CD8-positive, alpha-beta memory T cell (primary cell): ENCODE data around the gene SUGP2. TPM values are rescaled to one million over a fixed set of nuclear protein-coding genes. Genes with fewer than 3 reads are reported as not detected.

ENCODE experiments used
- CTCF ChIA-PET: fragments of 350-600 bp; sonication (Branson Sonifier 250); formaldehyde crosslinking; loops from one replicate; lab custom pipeline; 2021; ENCODE audit warnings: antibody characterized with exemption; lab: Charles Lee
- POLR2A ChIA-PET: fragments of 350-600 bp; sonication (Branson Sonifier 250); formaldehyde crosslinking; loops from one replicate; lab custom pipeline; 2021; ENCODE audit warnings: antibody characterized with exemption; lab: Charles Lee
- DNase-seq, 5 donors: peaks; one replicate each; pipeline versions ENCODE4 v3.0.0 to v3.0.0-alpha.2; 2020 to 2022; ENCODE audit warnings: mixed read lengths in 1 of 5
- H3K27ac ChIP-seq: one replicate; pipeline ENCODE4 v1.7.0; 2013; ENCODE audit warnings: low read depth, mild to moderate bottlenecking, low read length, moderate library complexity
- H3K27me3 ChIP-seq: 2 replicates; pipeline ENCODE4 v1.7.0; 2013; ENCODE audit warnings: low read length, mild to moderate bottlenecking; ENCODE audit not compliant: insufficient read depth, poor library complexity, severe bottlenecking
- H3K36me3 ChIP-seq: 2 replicates; pipeline ENCODE4 v1.7.0; 2013; ENCODE audit warnings: mild to moderate bottlenecking, low read length, moderate library complexity; ENCODE audit not compliant: insufficient read depth
- H3K4me1 ChIP-seq: 2 replicates; pipeline ENCODE4 v1.7.0; 2013; ENCODE audit warnings: mild to moderate bottlenecking, low read length, moderate library complexity; ENCODE audit not compliant: insufficient read depth
- H3K4me3 ChIP-seq: 2 replicates; pipeline ENCODE4 v1.7.0; 2013; ENCODE audit warnings: mild to moderate bottlenecking, low read length
- H3K9me3 ChIP-seq: 2 replicates; pipeline ENCODE4 v1.7.0; 2013; ENCODE audit warnings: mild to moderate bottlenecking, low read length
- H3K27ac Mint-ChIP-seq, 8 donors: one replicate each; pipeline ENCODE4 v1.8.0; 2020 to 2021; ENCODE audit warnings: mixed read lengths in 8 of 8, mild to moderate bottlenecking in 6 of 8, inconsistent platforms in 3 of 8, moderate library complexity in 3 of 8
- H3K27me3 Mint-ChIP-seq, 2 donors: one replicate each; pipeline ENCODE4 v1.8.0; 2020 to 2021; ENCODE audit warnings: mixed read lengths in 2 of 2, mild to moderate bottlenecking in 1 of 2, moderate library complexity in 1 of 2
- H3K36me3 Mint-ChIP-seq, 3 donors: one replicate each; pipeline ENCODE4 v1.8.0; 2020 to 2021; ENCODE audit warnings: mixed read lengths in 3 of 3, inconsistent platforms in 1 of 3, mild to moderate bottlenecking in 1 of 3
- H3K4me1 Mint-ChIP-seq, 3 donors: one replicate each; pipeline ENCODE4 v1.8.0; 2020 to 2021; ENCODE audit warnings: mixed read lengths in 3 of 3, inconsistent platforms in 1 of 3, mild to moderate bottlenecking in 1 of 3
- H3K4me3 Mint-ChIP-seq, 7 donors: one replicate each; pipeline ENCODE4 v1.8.0; 2020 to 2021; ENCODE audit warnings: mixed read lengths in 7 of 7, mild to moderate bottlenecking in 6 of 7, moderate library complexity in 4 of 7, inconsistent platforms in 2 of 7
- H3K9me3 Mint-ChIP-seq, 5 donors: one replicate each; pipeline ENCODE4 v1.8.0; 2020 to 2022; ENCODE audit warnings: mixed read lengths in 5 of 5, mild to moderate bottlenecking in 3 of 5, moderate library complexity in 2 of 5, inconsistent platforms in 1 of 5
- polyA plus RNA-seq: library from polyadenylated mRNA; unstranded; fragments of 300-500 nt; fragmentation: Illumina TruSeq; gene quantifications from one replicate; pipeline ENCODE4 v1.2.3, GENCODE V29; 2021
- total RNA-seq, 2 experiments: library from RNA; stranded (reverse); gene quantifications; one replicate each; pipeline ENCODE4 v1.2.3, GENCODE V29; 2021

Gene SUGP2
- total and polyA plus RNA-seq, 3 experiments from 2014 or later = 10.0 to 81.2 (median 77.6) TPM

- Histone ChIP-seq H3K9me3 (no peaks in the 10 kb centered on the region), H3K4me1 (peaks cover 6% of the 10 kb centered on the region), H3K27me3 (no peaks in the 10 kb centered on the region), H3K36me3 (peaks cover 34% of the 10 kb centered on the region), H3K4me3 (no peak overlapping the region), H3K27ac (no peak overlapping the region)
- peaks cover 13 to 18% (median 17%) of the 10 kb centered on the region in 3 donors for H3K4me1 Mint-ChIP-seq
- no peak for DNase-seq
- no peaks in the 10 kb centered on the region for H3K9me3 Mint-ChIP-seq
- ChIA-PET CTCF (no interaction called here), POLR2A (interaction anchor here (0.7 kb wide), 1 partner anchor 512 kb away, joined by 3 read pairs; no protein-coding TSS in a partner anchor)
- H3K27ac Mint-ChIP-seq = no peak overlapping the region
- H3K4me3 Mint-ChIP-seq = no peak overlapping the region
- peaks cover 0 to 79% (median 26%) of the 10 kb centered on the region in 3 donors for H3K36me3 Mint-ChIP-seq
- H3K27me3 Mint-ChIP-seq = no peaks in the 10 kb centered on the region
Measured at GRCh38 chr19:19004144-19004543, 29.2 kb downstream of the SUGP2 start.

- no peak for DNase-seq
- POLR2A ChIA-PET = no interaction called here
- Histone ChIP-seq H3K4me1 (peaks cover 12% of the 10 kb centered on the region), H3K36me3 (peaks cover 19% of the 10 kb centered on the region), H3K27me3 (no peaks in the 10 kb centered on the region), H3K27ac (no peak overlapping the region), H3K4me3 (no peak overlapping the region), H3K9me3 (no peaks in the 10 kb centered on the region)
- CTCF ChIA-PET = no interaction called here
- Mint-ChIP-seq H3K4me1 (peaks cover 24 to 28% (median 28%) of the 10 kb centered on the region in 3 donors), H3K4me3 (peak overlapping the region in 2 of 7 donors; percentile 21 to 82), H3K27me3 (no peaks in the 10 kb centered on the region), H3K27ac (peak overlapping the region in 6 of 8 donors; percentile 22 to 88 (median 66)), H3K36me3 (peaks cover 0 to 75% (median 22%) of the 10 kb centered on the region in 3 donors), H3K9me3 (no peaks in the 10 kb centered on the region)
Measured at GRCh38 chr19:18999896-19000620, 33.3 kb downstream of the SUGP2 start.

GRCh38 chr19:18999016-18999758, 34.1 kb downstream of the SUGP2 start:
- no peaks in the 10 kb centered on the region for H3K27me3 ChIP-seq
- H3K9me3 Mint-ChIP-seq = no peaks in the 10 kb centered on the region
- peaks cover 22% of the 10 kb centered on the region for H3K36me3 ChIP-seq
- H3K36me3 Mint-ChIP-seq = peaks cover 0 to 74% (median 16%) of the 10 kb centered on the region in 3 donors
- ChIA-PET POLR2A (no interaction called here), CTCF (interaction anchor here (0.9 kb wide), 1 partner anchor 19 kb away, joined by 4 read pairs; no protein-coding TSS in a partner anchor)
- peaks cover 24 to 28% (median 28%) of the 10 kb centered on the region in 3 donors for H3K4me1 Mint-ChIP-seq
- H3K4me3 ChIP-seq = no peak overlapping the region
- H3K9me3 ChIP-seq = no peaks in the 10 kb centered on the region
- peak overlapping the region in 6 of 8 donors; percentile 41 to 87 (median 70) for H3K27ac Mint-ChIP-seq
- no peaks in the 10 kb centered on the region for H3K27me3 Mint-ChIP-seq
- H3K27ac ChIP-seq = no peak overlapping the region
- H3K4me3 Mint-ChIP-seq = peak overlapping the region in 2 of 7 donors; percentile 33 to 80
- DNase-seq = no peak
- peaks cover 12% of the 10 kb centered on the region for H3K4me1 ChIP-seq

- ChIA-PET CTCF (interaction anchor here (0.9 kb wide), 1 partner anchor 19 kb away, joined by 4 read pairs; no protein-coding TSS in a partner anchor), POLR2A (no interaction called here)
- Mint-ChIP-seq H3K27ac (peak overlapping the region in 3 of 8 donors; percentile 29 to 82 (median 75)), H3K4me1 (peaks cover 24 to 28% (median 28%) of the 10 kb centered on the region in 3 donors), H3K4me3 (peak overlapping the region in 1 of 7 donors; percentile 1), H3K9me3 (no peaks in the 10 kb centered on the region), H3K27me3 (no peaks in the 10 kb centered on the region), H3K36me3 (peaks cover 0 to 75% (median 22%) of the 10 kb centered on the region in 3 donors)
- peaks cover 17% of the 10 kb centered on the region for H3K36me3 ChIP-seq
- H3K4me1 ChIP-seq = peaks cover 12% of the 10 kb centered on the region
- H3K27ac ChIP-seq = no peak overlapping the region
- no peaks in the 10 kb centered on the region for H3K9me3 ChIP-seq
- DNase-seq = no peak
- no peak overlapping the region for H3K4me3 ChIP-seq
- no peaks in the 10 kb centered on the region for H3K27me3 ChIP-seq
Measured at GRCh38 chr19:18998276-18998675, 35.0 kb downstream of the SUGP2 start.

GRCh38 chr19:18996796-18997394, 36.4 kb downstream of the SUGP2 start:
- DNase-seq = no peak
- Histone ChIP-seq H3K9me3 (no peaks in the 10 kb centered on the region), H3K4me1 (peaks cover 12% of the 10 kb centered on the region), H3K27ac (no peak overlapping the region), H3K27me3 (no peaks in the 10 kb centered on the region), H3K36me3 (peaks cover 13% of the 10 kb centered on the region), H3K4me3 (no peak overlapping the region)
- POLR2A ChIA-PET = no interaction called here
- Mint-ChIP-seq H3K27me3 (no peaks in the 10 kb centered on the region), H3K27ac (peak overlapping the region in 2 of 8 donors; percentile 25 to 56), H3K4me1 (peaks cover 24 to 28% (median 28%) of the 10 kb centered on the region in 3 donors), H3K4me3 (no peak overlapping the region), H3K36me3 (peaks cover 0 to 72% (median 21%) of the 10 kb centered on the region in 3 donors), H3K9me3 (no peaks in the 10 kb centered on the region)
- CTCF ChIA-PET = no interaction called here

GRCh38 chr19:18996351-18996750, 37.0 kb downstream of the SUGP2 start:
- Mint-ChIP-seq H3K27me3 (no peaks in the 10 kb centered on the region), H3K4me1 (peaks cover 24 to 28% (median 24%) of the 10 kb centered on the region in 3 donors), H3K9me3 (no peaks in the 10 kb centered on the region), H3K36me3 (peaks cover 0 to 71% (median 18%) of the 10 kb centered on the region in 3 donors), H3K27ac (no peak overlapping the region), H3K4me3 (no peak overlapping the region)
- Histone ChIP-seq H3K27me3 (no peaks in the 10 kb centered on the region), H3K4me1 (peaks cover 12% of the 10 kb centered on the region), H3K9me3 (no peaks in the 10 kb centered on the region), H3K36me3 (peaks cover 13% of the 10 kb centered on the region), H3K4me3 (no peak overlapping the region), H3K27ac (no peak overlapping the region)
- ChIA-PET CTCF (no interaction called here), POLR2A (no interaction called here)
- DNase-seq = no peak

- POLR2A ChIA-PET = no interaction called here
- H3K4me3 Mint-ChIP-seq = no peak overlapping the region
Measured at GRCh38 chr19:18995804-18996241, 37.5 kb downstream of the SUGP2 start.

More at GRCh38 chr19:18995804-18996241, 37.5 kb downstream of the SUGP2 start:
- Mint-ChIP-seq H3K36me3 (peaks cover 0 to 72% (median 18%) of the 10 kb centered on the region in 3 donors), H3K4me1 (peaks cover 24 to 28% (median 24%) of the 10 kb centered on the region in 3 donors), H3K27ac (no peak overlapping the region), H3K27me3 (no peaks in the 10 kb centered on the region), H3K9me3 (no peaks in the 10 kb centered on the region)
- peaks cover 13% of the 10 kb centered on the region for H3K36me3 ChIP-seq
- no peak overlapping the region for H3K27ac ChIP-seq
- H3K27me3 ChIP-seq = no peaks in the 10 kb centered on the region
- peaks cover 12% of the 10 kb centered on the region for H3K4me1 ChIP-seq
- DNase-seq = no peak
- H3K9me3 ChIP-seq = no peaks in the 10 kb centered on the region
- CTCF ChIA-PET = no interaction called here
- H3K4me3 ChIP-seq = no peak overlapping the region
